ENCODE data around the gene AGTPBP1.
"Not testable (repeated sequence)": the region's sequence is repeated elsewhere in the genome, so short reads cannot be mapped to it uniquely, and the experiment has no call there.

The AGTPBP1 gene

GRCh38 chr9:85741875-85742596 is at the start of gene AGTPBP1:
TSS of gene AGTPBP1 (minus strand) at chr9:85741954. CDS start at chr9:85712533, 29,421 bp downstream.
- peak; percentile 97 for DNase-seq (ENCODE audit: low spot score)

GRCh38 chr9:85786116-85786515 is 44.4 kb upstream of the AGTPBP1 start:
- not testable (repeated sequence) for DNase-seq (ENCODE audit: low spot score)

GRCh38 chr9:85773844-85774243 is 32.1 kb upstream of the AGTPBP1 start:
- not testable (repeated sequence) for DNase-seq (ENCODE audit: low spot score)

- not testable (repeated sequence) for DNase-seq (ENCODE audit: low spot score)
Observed at GRCh38 chr9:85761802-85762201, 20.0 kb upstream of the AGTPBP1 start.

GRCh38 chr9:85757716-85758115 is 16.0 kb upstream of the AGTPBP1 start:
- DNase-seq (ENCODE audit: low spot score) = not testable (repeated sequence)

GRCh38 chr9:85756216-85756615 is 14.5 kb upstream of the AGTPBP1 start:
- DNase-seq (ENCODE audit: low spot score) = not testable (repeated sequence)

GRCh38 chr9:85746309-85746708 is 4.6 kb upstream of the AGTPBP1 start:
- no peak for DNase-seq (ENCODE audit: low spot score)

GRCh38 chr9:85745203-85745602 is 3.4 kb upstream of the AGTPBP1 start:
- DNase-seq (ENCODE audit: low spot score) = no peak

- DNase-seq (ENCODE audit: low spot score) = no peak
Observed at GRCh38 chr9:85744480-85744879, 2.7 kb upstream of the AGTPBP1 start.

- peak; percentile 6 for DNase-seq (ENCODE audit: low spot score)
Observed at GRCh38 chr9:85743275-85744128, 1.7 kb upstream of the AGTPBP1 start.

GRCh38 chr9:85742597-85742936 is 813 bp upstream of the AGTPBP1 start:
- peak; percentile 25 for DNase-seq (ENCODE audit: low spot score)

GRCh38 chr9:85741095-85741874 is 469 bp downstream of the AGTPBP1 start:
- DNase-seq (ENCODE audit: low spot score) = no peak

- peak; percentile 11 for DNase-seq (ENCODE audit: low spot score)
Observed at GRCh38 chr9:85740787-85741094, 1.0 kb downstream of the AGTPBP1 start.

GRCh38 chr9:85738509-85738908 is 3.2 kb downstream of the AGTPBP1 start:
- DNase-seq (ENCODE audit: low spot score) = no peak

- DNase-seq (ENCODE audit: low spot score) = no peak
Observed at GRCh38 chr9:85737671-85738070, 4.1 kb downstream of the AGTPBP1 start.

GRCh38 chr9:85730916-85731630 is 10.7 kb downstream of the AGTPBP1 start:
- DNase-seq (ENCODE audit: low spot score) = no peak

GRCh38 chr9:85729882-85730281 is 11.9 kb downstream of the AGTPBP1 start:
- no peak for DNase-seq (ENCODE audit: low spot score)

- no peak for DNase-seq (ENCODE audit: low spot score)
Observed at GRCh38 chr9:85727500-85727899, 14.3 kb downstream of the AGTPBP1 start.

GRCh38 chr9:85726737-85727136 is 15.0 kb downstream of the AGTPBP1 start:
- DNase-seq (ENCODE audit: low spot score) = no peak

- no peak for DNase-seq (ENCODE audit: low spot score)
Observed at GRCh38 chr9:85723215-85723614, 18.5 kb downstream of the AGTPBP1 start.

GRCh38 chr9:85719411-85719810 is 22.3 kb downstream of the AGTPBP1 start:
- not testable (repeated sequence) for DNase-seq (ENCODE audit: low spot score)

GRCh38 chr9:85717818-85718217 is 23.9 kb downstream of the AGTPBP1 start:
- not testable (repeated sequence) for DNase-seq (ENCODE audit: low spot score)

Data from AG08396 (cell line).